Ishikawa (cell line): Measurements from ENCODE around the gene RNF223.

Source experiments
- CREB1 ChIP-seq: IDR thresholded peaks from 2 replicates; pipeline ENCODE4 v1.6.1; 2012; ENCODE audit warnings: low read depth
- EGR1 ChIP-seq: IDR thresholded peaks from 2 replicates; pipeline ENCODE4 v1.6.1; 2012
- EP300 ChIP-seq: IDR thresholded peaks from 2 replicates; pipeline ENCODE4 v1.6.1; 2012; ENCODE audit warnings: borderline replicate concordance
- FOXM1 ChIP-seq: IDR thresholded peaks from 2 replicates; pipeline ENCODE4 v1.6.1; 2012; ENCODE audit warnings: low read depth, borderline replicate concordance
- RAD21 ChIP-seq: IDR thresholded peaks from 2 replicates; pipeline ENCODE4 v1.6.1; 2012; ENCODE audit warnings: low read depth
- TAF1 ChIP-seq: IDR thresholded peaks from 2 replicates; pipeline ENCODE4 v1.6.1; 2012; ENCODE audit warnings: low read depth, mild to moderate bottlenecking
- TCF12 ChIP-seq: IDR thresholded peaks from 2 replicates; pipeline ENCODE4 v1.6.1; 2012; ENCODE audit warnings: low read depth
- TEAD4 ChIP-seq: IDR thresholded peaks from 2 replicates; pipeline ENCODE4 v1.6.1; 2012
- YY1 ChIP-seq: IDR thresholded peaks from 2 replicates; pipeline ENCODE4 v1.6.1; 2012; ENCODE audit warnings: low read depth
- ZBTB7A ChIP-seq: IDR thresholded peaks from 2 replicates; pipeline ENCODE4 v1.6.1; 2012; ENCODE audit warnings: low read depth
- TF ChIP-seq, protein P1 (sequence below): IDR thresholded peaks from 2 replicates; pipeline ENCODE4 v1.6.1; 2012
- TF ChIP-seq, protein P2 (sequence below): IDR thresholded peaks from 2 replicates; pipeline ENCODE4 v1.6.1; 2012; ENCODE audit warnings: low read depth, mild to moderate bottlenecking

DNA sequence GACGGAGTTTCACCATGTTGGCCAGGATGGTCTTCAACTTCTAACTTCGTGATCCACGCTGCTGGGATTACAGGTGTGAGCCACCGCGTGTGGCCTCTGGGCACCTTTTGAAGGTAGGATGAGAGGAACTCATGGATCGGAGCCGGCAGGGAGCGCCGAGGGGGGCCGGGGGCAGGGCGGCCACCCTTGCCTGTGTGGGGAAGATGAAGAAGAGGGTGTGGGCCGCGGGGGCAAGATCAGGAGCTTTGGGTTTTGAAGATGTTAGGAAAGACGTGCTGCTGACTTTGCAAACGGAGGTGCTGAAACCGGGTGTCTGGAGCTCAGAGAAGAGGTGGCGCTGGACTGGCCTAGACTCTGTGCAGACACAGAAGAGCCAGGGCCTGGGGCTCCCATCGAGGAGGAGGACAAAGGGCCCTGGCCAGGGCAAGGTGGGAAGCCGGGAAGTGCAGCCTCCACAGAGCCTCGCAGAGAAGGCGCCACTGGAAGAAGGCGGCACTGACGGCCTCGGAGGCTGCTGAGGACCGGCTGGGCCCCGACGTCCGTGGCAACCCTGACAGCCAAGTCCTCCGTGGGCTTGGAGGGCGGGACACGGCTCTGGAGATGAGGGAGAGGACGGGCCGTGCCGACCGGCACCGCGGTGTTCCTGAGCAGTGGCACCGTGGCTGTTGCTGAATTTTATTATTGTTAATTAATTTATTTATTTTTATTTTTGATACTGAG is 13.7 kb downstream of the RNF223 start:
- TF ChIP-seq, protein P1, sequence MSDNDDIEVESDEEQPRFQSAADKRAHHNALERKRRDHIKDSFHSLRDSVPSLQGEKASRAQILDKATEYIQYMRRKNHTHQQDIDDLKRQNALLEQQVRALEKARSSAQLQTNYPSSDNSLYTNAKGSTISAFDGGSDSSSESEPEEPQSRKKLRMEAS = no peak
- TF ChIP-seq YY1 (no peak), EGR1 (no peak), CREB1 (no peak), EP300 (no peak), TEAD4 (no peak), TCF12 (no peak), FOXM1 (no peak), ZBTB7A (no peak), RAD21 (no peak), TAF1 (no peak)
- TF ChIP-seq, protein P2, sequence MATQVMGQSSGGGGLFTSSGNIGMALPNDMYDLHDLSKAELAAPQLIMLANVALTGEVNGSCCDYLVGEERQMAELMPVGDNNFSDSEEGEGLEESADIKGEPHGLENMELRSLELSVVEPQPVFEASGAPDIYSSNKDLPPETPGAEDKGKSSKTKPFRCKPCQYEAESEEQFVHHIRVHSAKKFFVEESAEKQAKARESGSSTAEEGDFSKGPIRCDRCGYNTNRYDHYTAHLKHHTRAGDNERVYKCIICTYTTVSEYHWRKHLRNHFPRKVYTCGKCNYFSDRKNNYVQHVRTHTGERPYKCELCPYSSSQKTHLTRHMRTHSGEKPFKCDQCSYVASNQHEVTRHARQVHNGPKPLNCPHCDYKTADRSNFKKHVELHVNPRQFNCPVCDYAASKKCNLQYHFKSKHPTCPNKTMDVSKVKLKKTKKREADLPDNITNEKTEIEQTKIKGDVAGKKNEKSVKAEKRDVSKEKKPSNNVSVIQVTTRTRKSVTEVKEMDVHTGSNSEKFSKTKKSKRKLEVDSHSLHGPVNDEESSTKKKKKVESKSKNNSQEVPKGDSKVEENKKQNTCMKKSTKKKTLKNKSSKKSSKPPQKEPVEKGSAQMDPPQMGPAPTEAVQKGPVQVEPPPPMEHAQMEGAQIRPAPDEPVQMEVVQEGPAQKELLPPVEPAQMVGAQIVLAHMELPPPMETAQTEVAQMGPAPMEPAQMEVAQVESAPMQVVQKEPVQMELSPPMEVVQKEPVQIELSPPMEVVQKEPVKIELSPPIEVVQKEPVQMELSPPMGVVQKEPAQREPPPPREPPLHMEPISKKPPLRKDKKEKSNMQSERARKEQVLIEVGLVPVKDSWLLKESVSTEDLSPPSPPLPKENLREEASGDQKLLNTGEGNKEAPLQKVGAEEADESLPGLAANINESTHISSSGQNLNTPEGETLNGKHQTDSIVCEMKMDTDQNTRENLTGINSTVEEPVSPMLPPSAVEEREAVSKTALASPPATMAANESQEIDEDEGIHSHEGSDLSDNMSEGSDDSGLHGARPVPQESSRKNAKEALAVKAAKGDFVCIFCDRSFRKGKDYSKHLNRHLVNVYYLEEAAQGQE = no peak
